H9 (cell line): ENCODE data around the gene STK38. TPM values are rescaled to one million over a fixed set of nuclear protein-coding genes. Genes with fewer than 3 reads are reported as not detected.

Experiments used
- DNase-seq: peaks from one replicate; pipeline ENCODE4 v3.0.0-alpha.2; 2017
- H2AFZ ChIP-seq: one replicate; pipeline ENCODE4 v1.6.1; 2013; ENCODE audit warnings: mild to moderate bottlenecking, low read length, control low read depth, moderate library complexity
- H2AK5ac ChIP-seq: 2 replicates; pipeline ENCODE4 v1.6.1; 2013; ENCODE audit warnings: low read length, control low read depth, mixed read lengths; ENCODE audit not compliant: insufficient read length
- H2BK120ac ChIP-seq: one replicate; pipeline ENCODE4 v1.6.1; 2013; ENCODE audit warnings: low read depth, mild to moderate bottlenecking, low read length, control low read depth, inconsistent platforms; ENCODE audit not compliant: poor library complexity, severe bottlenecking
- H2BK12ac ChIP-seq: 2 replicates; pipeline ENCODE4 v1.6.1; 2013; ENCODE audit warnings: low read length, control low read depth, mixed read lengths, low read depth; ENCODE audit not compliant: insufficient read length
- H2BK15ac ChIP-seq: 2 replicates; pipeline ENCODE4 v1.6.1; 2013; ENCODE audit warnings: low read depth, low read length, control low read depth
- H2BK20ac ChIP-seq: one replicate; pipeline ENCODE4 v1.6.1; 2013; ENCODE audit warnings: low read depth, mild to moderate bottlenecking, low read length, control low read depth, inconsistent platforms; ENCODE audit not compliant: poor library complexity, severe bottlenecking
- H2BK5ac ChIP-seq: 2 replicates; pipeline ENCODE4 v1.6.1; 2013; ENCODE audit warnings: low read length, control low read depth, mixed read lengths; ENCODE audit not compliant: insufficient read length
- H3K14ac ChIP-seq: 2 replicates; pipeline ENCODE4 v1.6.1; 2013; ENCODE audit warnings: low read length, control low read depth; ENCODE audit not compliant: insufficient read depth
- H3K18ac ChIP-seq: 2 replicates; pipeline ENCODE4 v1.6.1; 2013; ENCODE audit warnings: low read depth, mild to moderate bottlenecking, mixed read lengths, low read length, control low read depth; ENCODE audit not compliant: insufficient read length
- H3K23ac ChIP-seq: 2 replicates; pipeline ENCODE4 v1.6.1; 2013; ENCODE audit warnings: low read length, control low read depth, mixed read lengths, low read depth; ENCODE audit not compliant: insufficient read length
- H3K23me2 ChIP-seq: 2 replicates; pipeline ENCODE4 v1.6.1; 2013; ENCODE audit warnings: low read depth, mild to moderate bottlenecking, mixed read lengths, low read length, control low read depth; ENCODE audit not compliant: insufficient read length, poor library complexity, severe bottlenecking
- H3K27ac ChIP-seq: 2 replicates; pipeline ENCODE4 v1.5.1; 2013; ENCODE audit warnings: low read length, control low read depth, mixed read lengths, low read depth; ENCODE audit not compliant: insufficient read length
- H3K27me3 ChIP-seq: 2 replicates; pipeline ENCODE4 v1.6.1; 2013; ENCODE audit warnings: low read length, control low read depth, inconsistent platforms; ENCODE audit not compliant: insufficient read depth
- H3K4ac ChIP-seq: 2 replicates; pipeline ENCODE4 v1.6.1; 2013; ENCODE audit warnings: low read depth, mild to moderate bottlenecking, control low read depth, inconsistent platforms, low read length, moderate library complexity
- H3K4me1 ChIP-seq: 2 replicates; pipeline ENCODE4 v1.6.1; 2013; ENCODE audit warnings: low read length, control low read depth, inconsistent platforms; ENCODE audit not compliant: insufficient read depth
- H3K4me2 ChIP-seq: 2 replicates; pipeline ENCODE4 v1.6.1; 2013; ENCODE audit warnings: low read length, control low read depth, mixed read lengths; ENCODE audit not compliant: insufficient read length, insufficient read depth
- H3K56ac ChIP-seq: 2 replicates; pipeline ENCODE4 v1.6.1; 2013; ENCODE audit warnings: low read depth, mild to moderate bottlenecking, mixed read lengths, low read length, control low read depth; ENCODE audit not compliant: insufficient read length
- H3K79me1 ChIP-seq: 2 replicates; pipeline ENCODE4 v1.6.1; 2013; ENCODE audit warnings: low read depth, mild to moderate bottlenecking, moderate library complexity, low read length, control low read depth, inconsistent platforms; ENCODE audit not compliant: insufficient read depth, poor library complexity, severe bottlenecking
- H3K79me2 ChIP-seq: 2 replicates; pipeline ENCODE4 v1.6.1; 2013; ENCODE audit warnings: low read length, control low read depth, inconsistent platforms; ENCODE audit not compliant: insufficient read depth
- H3K9ac ChIP-seq: 2 replicates; pipeline ENCODE4 v1.6.1; 2013; ENCODE audit warnings: low read length, control low read depth, mixed read lengths; ENCODE audit not compliant: insufficient read length; ENCODE audit errors: extremely low read depth
- H3K9me3 ChIP-seq: one replicate; pipeline ENCODE4 v1.6.1; 2013; ENCODE audit warnings: low read depth, low read length, inconsistent platforms; ENCODE audit not compliant: control insufficient read depth
- H3T11ph ChIP-seq: one replicate; pipeline ENCODE4 v1.6.1; 2013; ENCODE audit warnings: mild to moderate bottlenecking, low read length, control low read depth, inconsistent platforms
- H4K20me1 ChIP-seq: one replicate; pipeline ENCODE4 v1.6.1; 2013; ENCODE audit not compliant: control insufficient read depth, insufficient read length, insufficient read depth
- H4K5ac ChIP-seq: 2 replicates; pipeline ENCODE4 v1.6.1; 2013; ENCODE audit warnings: low read depth, mild to moderate bottlenecking, mixed read lengths, low read length, control low read depth; ENCODE audit not compliant: insufficient read length
- H4K8ac ChIP-seq: replicated peaks from 2 replicates; pipeline ENCODE4 v1.6.1; 2013; ENCODE audit warnings: low read length, control low read depth, mixed read lengths, low read depth; ENCODE audit not compliant: insufficient read length
- H4K91ac ChIP-seq: 2 replicates; pipeline ENCODE4 v1.6.1; 2013; ENCODE audit warnings: low read depth, mild to moderate bottlenecking, moderate library complexity, mixed read lengths, low read length, control low read depth; ENCODE audit not compliant: insufficient read length
- H3K27ac Mint-ChIP-seq, 3 experiments: 2 replicates in 2 of 3; 3 replicates in 1 of 3; pipeline ENCODE4 v1.8.0; 2020 to 2021; ENCODE audit warnings: mixed read lengths in 3 of 3, mild to moderate bottlenecking in 1 of 3, moderate library complexity in 1 of 3
- H3K27me3 Mint-ChIP-seq: 2 replicates; pipeline ENCODE4 v1.8.0; 2021; ENCODE audit warnings: low read depth, mild to moderate bottlenecking, moderate library complexity, mixed read lengths
- H3K36me3 Mint-ChIP-seq, 3 experiments: 2 replicates in 2 of 3; 3 replicates in 1 of 3; pipeline ENCODE4 v1.8.0; 2020 to 2021; ENCODE audit warnings: low read depth in 3 of 3, mixed read lengths in 3 of 3; ENCODE audit not compliant: insufficient read depth in 1 of 3
- H3K4me1 Mint-ChIP-seq, 2 experiments: 2 replicates each; pipeline ENCODE4 v1.8.0; 2020; ENCODE audit warnings: mixed read lengths in 2 of 2
- H3K4me3 Mint-ChIP-seq, 2 experiments: 2 replicates in 1 of 2; 3 replicates in 1 of 2; pipeline ENCODE4 v1.8.0; 2020 to 2021; ENCODE audit warnings: mild to moderate bottlenecking in 2 of 2, mixed read lengths in 2 of 2, moderate library complexity in 1 of 2
- H3K9me3 Mint-ChIP-seq, 2 experiments: 2 replicates in 1 of 2; 3 replicates in 1 of 2; pipeline ENCODE4 v1.8.0; 2020; ENCODE audit warnings: mild to moderate bottlenecking in 2 of 2, mixed read lengths in 2 of 2, moderate library complexity in 1 of 2
- total RNA-seq: library from RNA; stranded (reverse); gene quantifications from 2 replicates; pipeline ENCODE4 v1.2.1, GENCODE V29; 2021
- TF ChIP-seq, protein P1 (sequence below): fragments of 200-600 bp; sonication (generic); conservative IDR thresholded peaks from 3 replicates; pipeline ENCODE4 v1.8.0; 2021; ENCODE audit warnings: antibody characterized with exemption, mild to moderate bottlenecking

Gene STK38
- total RNA-seq, 1 experiment from 2014 or later = 17.5 TPM

DNA sequence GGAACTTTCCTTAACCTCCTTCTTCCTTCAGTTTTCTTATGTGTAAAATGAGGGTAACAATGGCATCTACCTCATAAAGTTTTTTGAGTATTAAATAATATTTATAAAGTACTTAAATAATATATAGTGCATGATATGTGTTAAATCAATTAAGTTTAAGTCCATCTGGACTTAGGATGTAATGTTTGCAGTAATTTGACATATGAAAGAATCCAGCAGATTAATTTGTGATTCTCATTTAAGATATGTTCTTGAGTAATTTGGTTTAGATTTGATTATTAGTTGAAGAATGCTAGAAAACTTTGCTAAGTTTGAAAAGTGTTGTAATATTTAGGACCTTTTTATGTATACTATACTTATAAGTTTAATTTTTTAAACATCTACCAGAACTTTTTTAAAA, 86.4 kb downstream of the STK38 start:
- Histone ChIP-seq H3K4me1 (no peaks in the 10 kb centered on the region), H3K23ac (no peak overlapping the region), H3K23me2 (no peaks in the 10 kb centered on the region), H3K79me1 (peaks cover 10% of the 10 kb centered on the region), H2AK5ac (no peak overlapping the region), H3K14ac (no peak overlapping the region), H4K20me1 (no peaks in the 10 kb centered on the region), H3K18ac (no peak overlapping the region), H3K79me2 (peaks cover 11% of the 10 kb centered on the region; the same call in 1 of the 2 replicates), H2BK12ac (no peak overlapping the region), H2BK15ac (no peak overlapping the region), H3K56ac (no peak overlapping the region), H2BK20ac (no peak overlapping the region), H3K9me3 (no peaks in the 10 kb centered on the region), H3K4me2 (no peak overlapping the region), H3K9ac (no peak overlapping the region), H4K91ac (no peak overlapping the region), H2BK120ac (no peak overlapping the region), H3T11ph (no peak overlapping the region), H3K27ac (no peak overlapping the region), H3K27me3 (no peaks in the 10 kb centered on the region), H2AFZ (no peak overlapping the region), H2BK5ac (no peak overlapping the region), H4K5ac (no peak overlapping the region), H3K4ac (no peak overlapping the region), H4K8ac (no peak overlapping the region)
- Mint-ChIP-seq H3K9me3 (no peaks in the 10 kb centered on the region), H3K27me3 (no peaks in the 10 kb centered on the region), H3K36me3 (peaks cover 0 to 1% (median 0%) of the 10 kb centered on the region in 3 experiments; a peak in 2 of 7 replicates), H3K27ac (no peak overlapping the region), H3K4me3 (no peak overlapping the region), H3K4me1 (peaks cover 11 to 17% of the 10 kb centered on the region in 2 experiments)
- TF ChIP-seq, protein P1, sequence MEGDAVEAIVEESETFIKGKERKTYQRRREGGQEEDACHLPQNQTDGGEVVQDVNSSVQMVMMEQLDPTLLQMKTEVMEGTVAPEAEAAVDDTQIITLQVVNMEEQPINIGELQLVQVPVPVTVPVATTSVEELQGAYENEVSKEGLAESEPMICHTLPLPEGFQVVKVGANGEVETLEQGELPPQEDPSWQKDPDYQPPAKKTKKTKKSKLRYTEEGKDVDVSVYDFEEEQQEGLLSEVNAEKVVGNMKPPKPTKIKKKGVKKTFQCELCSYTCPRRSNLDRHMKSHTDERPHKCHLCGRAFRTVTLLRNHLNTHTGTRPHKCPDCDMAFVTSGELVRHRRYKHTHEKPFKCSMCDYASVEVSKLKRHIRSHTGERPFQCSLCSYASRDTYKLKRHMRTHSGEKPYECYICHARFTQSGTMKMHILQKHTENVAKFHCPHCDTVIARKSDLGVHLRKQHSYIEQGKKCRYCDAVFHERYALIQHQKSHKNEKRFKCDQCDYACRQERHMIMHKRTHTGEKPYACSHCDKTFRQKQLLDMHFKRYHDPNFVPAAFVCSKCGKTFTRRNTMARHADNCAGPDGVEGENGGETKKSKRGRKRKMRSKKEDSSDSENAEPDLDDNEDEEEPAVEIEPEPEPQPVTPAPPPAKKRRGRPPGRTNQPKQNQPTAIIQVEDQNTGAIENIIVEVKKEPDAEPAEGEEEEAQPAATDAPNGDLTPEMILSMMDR = no peak
- DNase-seq = no peak
